GOT3 (cell line): ENCODE data around the gene EIF3I.
A peak's percentile ranks its signal among the peaks of the same experiment; 100 is the strongest.

ENCODE experiments used
- DNase-seq: peaks from one replicate; lab custom pipeline; 2025; ENCODE audit warnings: mixed read lengths; lab: John Stamatoyannopoulos, UW

EIF3I gene

DNA sequence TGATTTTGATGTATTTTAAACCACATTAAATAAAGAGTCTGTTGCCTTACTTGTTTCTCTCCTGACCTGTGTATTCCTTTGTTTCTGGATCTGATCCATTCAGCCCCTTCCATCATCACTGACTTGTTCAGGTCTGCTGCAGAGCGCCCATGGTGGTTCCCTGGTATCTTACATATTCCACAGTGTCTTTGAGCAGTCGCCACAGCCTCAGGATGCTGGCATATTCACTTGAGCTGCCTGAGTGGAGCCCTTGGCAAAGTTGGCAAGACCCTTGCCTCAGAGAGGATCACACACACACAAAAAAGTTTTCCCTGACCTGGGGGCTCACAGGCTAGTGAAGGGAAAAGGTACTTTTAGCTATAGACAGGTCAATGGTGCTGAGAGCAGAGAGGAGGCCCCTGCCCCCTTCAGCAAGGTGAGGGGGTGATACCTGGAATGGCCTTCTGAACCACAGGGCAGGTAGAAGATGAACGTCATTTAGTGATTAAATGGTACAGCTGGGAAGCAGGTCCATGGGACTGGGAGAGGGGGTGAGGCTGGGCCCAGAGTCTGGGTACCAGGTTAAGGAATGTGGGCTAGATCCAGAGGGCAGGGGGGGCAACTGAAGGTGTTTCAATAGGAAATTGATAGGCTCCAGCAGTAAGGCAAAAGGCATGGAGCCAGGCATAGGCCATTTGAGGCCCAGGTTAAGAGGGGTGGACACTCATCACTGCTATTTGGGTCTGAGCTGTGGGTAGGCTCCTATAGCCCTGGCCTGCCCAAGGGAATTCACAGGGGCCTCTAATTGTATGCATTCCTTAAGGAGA is 23.8 kb upstream of the EIF3I start:
- DNase-seq: no peak

DNA sequence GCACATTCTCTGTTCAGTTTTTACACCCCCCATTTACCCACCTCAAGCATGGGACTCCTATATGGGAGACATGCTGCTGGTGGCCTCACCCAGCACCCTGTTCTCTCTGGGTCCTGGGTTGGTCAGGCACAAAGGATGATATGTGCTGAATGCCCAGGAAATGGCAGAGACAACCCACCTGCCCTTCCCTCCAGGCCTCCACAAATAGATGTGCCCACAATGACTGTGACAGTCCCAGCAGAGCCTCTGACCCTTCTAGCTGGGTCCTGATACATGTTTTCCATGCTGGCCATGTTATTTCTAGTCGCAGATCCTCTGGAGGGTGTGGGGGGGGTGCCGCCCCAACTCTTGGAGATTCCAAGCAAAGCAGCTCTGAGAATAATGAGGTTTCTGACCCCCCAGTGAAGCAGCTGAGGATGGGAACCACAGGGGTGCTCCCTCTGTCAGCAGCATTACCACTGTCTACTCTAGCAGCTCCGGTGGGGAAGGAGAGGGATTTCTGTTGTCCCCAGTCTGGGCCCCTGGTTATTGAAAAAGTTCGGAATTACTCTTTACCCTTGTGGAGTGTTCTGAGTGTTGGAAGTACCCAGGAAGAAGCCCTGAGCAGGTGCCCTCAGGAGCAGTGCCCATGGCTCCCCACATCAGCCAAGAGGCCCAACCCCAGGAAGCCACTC is 23.0 kb upstream of the EIF3I start:
- no peak for DNase-seq

DNA sequence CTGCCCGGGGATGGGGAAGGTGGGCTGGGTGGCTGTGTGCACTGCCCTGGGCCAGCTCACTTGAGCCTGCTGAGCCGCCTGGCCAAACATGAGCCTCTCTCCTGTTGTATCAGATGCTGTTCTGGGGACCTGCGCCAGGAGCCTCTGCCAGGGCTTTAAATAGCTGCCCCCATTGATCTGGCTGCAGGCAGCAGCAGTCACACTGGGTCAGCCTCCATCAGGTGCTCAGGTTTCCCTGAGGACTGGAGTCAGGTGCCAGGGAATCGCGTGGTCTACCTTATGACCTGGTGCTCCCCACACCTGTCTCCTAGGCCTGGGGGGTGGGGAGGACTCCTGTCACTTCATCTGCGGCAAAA is 22.5 kb upstream of the EIF3I start:
- no peak for DNase-seq

DNA sequence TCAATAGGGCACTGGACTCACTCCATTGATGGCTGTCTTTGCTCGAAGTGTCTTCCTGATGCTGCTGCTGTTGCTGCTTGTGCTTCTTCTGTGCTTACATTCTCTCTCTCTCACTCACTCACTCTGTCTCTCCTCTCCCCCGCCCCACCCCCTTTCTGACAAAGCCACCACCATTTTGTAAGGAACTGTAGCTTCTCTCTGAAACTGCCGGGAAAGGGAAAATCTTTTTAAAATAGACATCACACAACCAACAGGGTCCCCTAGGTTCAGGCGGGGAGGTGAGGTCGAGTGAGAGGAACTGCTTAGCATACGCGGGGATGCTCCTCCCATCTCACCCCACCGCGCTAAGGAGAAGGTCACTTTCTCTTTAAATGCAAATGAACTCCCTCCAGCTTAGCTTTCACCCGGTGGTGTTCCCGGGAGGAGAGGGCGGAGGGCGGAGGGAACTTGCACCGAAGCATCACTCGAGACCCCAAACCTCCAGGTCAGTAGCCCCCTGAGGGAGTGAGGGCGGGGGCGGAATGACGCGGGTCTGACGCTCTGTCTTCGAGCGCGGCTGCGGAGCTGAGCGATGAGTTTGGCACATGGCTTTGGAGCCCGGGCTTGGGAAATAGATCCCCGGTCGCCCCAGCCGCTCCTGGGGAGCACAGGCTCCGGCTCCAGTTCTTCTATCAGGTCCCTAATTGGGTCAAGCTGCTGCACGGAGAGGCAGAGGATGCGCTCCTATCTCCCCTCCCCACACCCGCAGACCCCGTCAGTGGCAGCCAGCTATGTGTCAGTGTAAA is 21.8 kb upstream of the EIF3I start, which contains the start of gene CCDC28B:
TSS of gene CCDC28B (plus strand) at position 370 of the 785 bp plus-strand sequence. CDS start 1,341 bp downstream, outside the sequence.
- DNase-seq: no peak

DNA sequence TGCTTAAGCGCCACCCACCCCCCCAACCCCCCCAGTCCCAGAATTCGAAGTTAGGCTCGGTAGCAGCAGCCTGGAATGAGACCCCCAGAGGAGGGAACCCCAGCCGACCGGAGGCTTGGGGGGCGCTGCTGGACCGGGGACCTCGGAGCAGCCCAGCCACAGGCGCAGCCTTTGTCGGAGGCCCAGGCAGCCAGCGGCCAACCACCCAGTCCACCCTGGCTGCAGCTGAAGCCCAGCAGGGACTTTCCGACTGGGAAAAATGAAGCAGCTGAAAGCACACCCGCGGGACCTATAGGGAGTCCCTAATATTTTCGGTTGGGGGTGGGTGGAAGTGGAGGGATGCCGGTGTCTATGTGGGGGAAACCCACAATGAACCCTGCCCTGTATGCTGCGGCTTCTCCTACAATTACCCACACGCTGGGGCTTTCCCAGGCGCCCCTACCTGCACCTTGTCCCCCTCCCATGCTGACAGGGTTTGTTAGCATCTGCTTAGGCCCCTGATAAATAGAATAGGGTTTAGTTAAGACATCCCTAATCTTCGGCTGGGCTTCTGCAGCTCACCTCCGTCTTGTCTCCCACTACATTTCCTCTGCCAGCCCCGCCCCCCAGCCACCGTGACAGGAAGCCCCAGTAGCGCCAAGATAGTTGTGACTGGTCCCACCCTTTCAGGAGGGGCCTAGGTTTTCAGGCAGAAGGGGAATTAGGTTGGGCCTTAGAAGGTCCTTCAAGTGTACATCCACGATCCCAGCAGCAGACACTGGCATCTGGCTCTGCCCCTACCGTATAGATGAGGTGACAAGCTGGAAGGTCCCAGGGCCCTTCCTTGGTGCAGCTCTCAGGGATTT is 21.0 kb upstream of the EIF3I start:
- no peak for DNase-seq

DNA sequence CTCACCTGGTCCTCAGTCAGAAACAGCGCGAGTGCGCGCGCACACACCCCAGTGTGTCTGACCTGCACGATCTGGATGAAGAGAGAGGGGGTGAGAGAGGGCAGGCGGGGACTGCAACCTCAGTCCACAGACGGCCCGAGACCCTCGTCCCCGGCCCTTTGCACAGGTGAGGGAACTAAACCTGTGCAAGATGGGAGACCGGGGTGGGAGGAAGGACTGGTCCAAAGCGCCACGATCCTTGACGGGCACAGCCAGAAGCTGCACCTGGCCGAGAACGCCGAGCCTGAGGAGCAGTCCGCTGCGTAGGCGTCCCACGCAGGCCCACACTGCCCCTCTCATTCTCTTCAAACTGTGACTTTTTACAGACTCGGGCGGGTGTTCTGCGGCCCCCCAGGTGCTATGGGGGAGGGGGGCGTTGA is 17.3 kb upstream of the EIF3I start:
- no peak for DNase-seq

DNA sequence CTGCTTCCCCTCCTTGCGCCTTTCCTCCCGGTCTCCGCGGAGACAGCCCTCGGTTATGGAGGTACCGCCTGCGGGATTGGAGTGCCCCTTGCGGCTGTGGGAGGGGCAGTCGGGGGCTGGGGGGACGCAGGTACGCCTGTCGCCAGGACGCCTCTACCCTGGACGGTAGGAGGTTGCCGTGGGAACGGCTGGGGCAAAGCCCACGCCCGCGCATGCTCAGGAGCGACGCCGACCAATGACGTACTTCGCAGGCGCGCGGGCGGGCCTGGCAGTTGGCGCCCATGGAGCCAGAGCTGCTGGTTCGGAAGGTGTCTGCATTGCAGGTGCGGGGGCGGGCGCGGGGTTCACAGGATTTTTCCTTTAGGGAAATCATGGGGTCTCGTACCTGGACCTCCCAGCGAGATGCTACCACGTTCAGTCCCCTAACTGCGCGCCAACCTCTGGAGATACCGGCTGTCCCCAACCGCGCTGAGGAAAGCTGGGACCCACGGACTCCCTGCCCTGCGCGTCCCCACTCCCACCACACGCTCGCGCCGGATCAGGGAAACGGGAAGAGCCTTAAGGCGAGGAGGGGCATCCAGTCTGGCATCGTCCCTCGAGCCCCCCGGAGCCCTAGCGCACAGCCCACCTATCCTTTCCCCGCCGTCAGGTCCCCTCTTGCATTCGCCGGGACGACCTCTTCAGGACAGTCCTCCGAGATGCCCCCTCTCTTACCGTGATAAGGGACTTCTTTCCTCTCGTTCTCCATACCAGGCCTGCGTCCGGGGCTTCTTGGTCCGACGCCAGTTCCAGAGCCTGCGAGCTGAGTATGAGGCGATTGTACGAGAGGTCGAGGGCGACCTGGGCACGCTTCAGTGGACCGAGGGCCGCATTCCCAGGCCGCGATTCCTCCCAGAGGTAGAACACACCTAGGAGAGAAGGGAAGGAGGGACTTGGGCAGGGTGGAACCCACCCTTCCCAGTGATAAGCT is 16.5 kb upstream of the EIF3I start, which contains the start of gene IQCC:
TSS of gene IQCC (plus strand) at position 271 of the 970 bp plus-strand sequence. CDS start at position 282, 11 bp downstream.
- DNase-seq: peak; percentile 29

DNA sequence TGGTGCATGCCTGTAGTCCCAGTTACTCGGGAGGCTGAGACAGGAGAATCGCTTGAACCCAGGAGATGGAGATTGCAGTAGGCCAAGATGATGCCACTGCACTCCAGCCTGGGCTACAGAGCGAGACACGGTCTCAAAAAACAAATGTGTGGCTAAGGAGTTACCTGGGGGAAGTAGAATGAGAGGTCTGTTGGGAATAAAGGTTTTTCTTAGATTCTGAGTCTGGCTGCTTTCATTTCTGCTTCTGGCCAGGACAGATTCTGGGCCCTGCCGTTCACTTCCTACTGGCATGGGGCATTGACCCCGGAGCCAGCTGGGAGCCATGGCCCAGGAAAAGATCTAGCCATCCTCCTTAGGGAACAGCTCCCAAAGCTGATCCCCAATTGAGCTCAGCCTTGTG is 13.7 kb upstream of the EIF3I start:
- no peak for DNase-seq

DNA sequence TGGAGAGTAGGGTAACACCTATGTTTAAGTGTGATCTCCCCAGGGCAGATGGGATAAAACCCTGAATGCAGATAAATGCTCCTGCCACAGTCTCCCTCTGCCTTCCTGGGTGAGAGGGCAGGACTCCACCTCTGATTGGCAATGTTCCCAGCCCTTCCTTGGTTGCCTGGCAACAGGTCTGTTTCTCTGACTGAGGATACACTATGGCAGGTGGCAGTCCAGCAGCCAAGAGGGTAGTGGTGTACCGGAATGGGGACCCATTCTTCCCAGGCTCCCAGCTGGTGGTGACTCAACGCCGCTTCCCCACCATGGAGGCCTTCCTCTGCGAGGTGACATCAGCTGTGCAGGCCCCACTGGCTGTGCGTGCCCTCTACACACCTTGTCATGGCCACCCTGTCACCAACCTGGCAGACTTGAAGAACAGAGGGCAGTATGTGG is 13.3 kb upstream of the EIF3I start, which contains the start of gene DCDC2B:
TSS of gene DCDC2B (plus strand) at position 199 of the 438 bp plus-strand sequence. CDS start at position 204, 5 bp downstream.
- no peak for DNase-seq

DNA sequence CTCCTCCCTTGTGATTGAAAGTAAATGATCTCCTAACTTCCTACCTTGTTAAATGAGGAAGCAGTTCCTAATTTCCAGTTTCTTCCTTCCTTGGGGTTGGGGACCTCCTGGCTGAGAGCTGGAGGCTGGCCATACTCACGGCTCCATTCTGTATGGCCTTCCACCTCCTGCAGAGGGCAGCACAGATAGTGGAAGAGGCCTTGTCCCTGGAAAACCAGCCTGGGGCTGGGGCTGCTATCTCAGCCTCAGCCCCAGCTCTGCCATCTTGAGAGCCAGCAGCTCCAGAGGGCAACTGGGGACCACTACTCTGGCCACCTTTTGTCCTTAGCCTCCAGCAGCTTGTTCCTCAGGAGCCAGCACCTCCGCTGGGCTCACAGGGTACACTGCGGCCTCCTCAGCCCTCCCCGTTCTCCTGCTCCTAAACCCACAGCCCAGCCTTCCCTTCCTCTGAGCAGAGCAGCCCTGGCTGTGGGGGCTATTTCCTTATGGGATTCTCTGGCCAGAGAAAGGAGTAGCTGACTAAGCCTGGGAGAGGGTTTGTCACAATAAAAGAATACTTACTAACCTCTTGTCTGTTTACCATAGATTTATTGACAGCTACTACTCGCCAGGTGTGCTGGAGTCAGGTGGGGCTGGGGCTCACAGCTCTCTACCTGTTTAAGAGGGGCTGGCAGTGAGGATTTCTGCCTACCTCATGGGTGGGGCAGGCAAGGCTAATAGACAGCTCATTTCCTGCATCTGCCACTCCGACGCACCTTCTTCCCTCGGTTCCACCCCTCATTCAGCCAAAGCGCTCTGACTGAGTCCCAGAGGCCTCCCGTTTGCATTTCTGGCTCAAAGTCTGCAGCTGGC is 6.4 kb upstream of the EIF3I start:
- DNase-seq: no peak

DNA sequence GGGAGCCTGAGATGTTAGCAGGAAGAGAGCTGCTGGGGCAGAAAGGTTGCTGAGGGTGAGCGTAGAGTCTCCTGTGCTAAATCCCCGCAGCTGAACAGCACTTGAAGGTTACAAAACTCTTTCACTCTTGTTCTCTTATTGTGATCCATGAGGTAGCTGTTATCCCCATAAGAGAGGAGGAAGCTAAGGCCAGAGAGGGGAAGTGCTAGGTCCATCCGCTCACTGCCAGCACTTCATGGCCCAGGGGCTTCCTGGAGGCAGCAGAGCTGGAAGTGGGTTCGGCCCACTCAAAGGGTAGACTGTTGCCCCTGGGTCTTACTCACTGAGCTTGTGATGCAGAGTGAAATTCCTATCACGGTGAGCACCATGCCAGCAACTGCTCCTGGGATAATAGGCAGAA is 5.6 kb upstream of the EIF3I start:
- no peak for DNase-seq

DNA sequence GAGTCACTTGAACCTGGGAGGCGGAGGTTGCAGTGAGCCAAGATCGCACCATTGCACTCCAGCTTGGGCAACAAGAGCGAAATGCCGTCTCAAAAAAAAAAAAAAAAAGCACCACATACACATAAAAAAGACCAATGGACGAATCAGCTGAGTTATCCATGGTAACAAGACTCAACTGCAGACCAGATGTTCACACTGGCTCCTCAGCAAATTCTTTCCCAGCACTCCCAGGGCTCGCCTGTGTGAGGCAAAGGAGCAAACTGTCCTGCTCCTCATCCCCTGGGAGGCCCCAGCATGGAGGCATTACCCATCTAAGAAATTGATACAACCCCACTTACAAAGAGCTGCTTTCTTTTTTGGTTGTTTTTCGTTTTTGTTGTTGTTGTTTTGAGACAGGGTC is 3.2 kb upstream of the EIF3I start:
- no peak for DNase-seq

DNA sequence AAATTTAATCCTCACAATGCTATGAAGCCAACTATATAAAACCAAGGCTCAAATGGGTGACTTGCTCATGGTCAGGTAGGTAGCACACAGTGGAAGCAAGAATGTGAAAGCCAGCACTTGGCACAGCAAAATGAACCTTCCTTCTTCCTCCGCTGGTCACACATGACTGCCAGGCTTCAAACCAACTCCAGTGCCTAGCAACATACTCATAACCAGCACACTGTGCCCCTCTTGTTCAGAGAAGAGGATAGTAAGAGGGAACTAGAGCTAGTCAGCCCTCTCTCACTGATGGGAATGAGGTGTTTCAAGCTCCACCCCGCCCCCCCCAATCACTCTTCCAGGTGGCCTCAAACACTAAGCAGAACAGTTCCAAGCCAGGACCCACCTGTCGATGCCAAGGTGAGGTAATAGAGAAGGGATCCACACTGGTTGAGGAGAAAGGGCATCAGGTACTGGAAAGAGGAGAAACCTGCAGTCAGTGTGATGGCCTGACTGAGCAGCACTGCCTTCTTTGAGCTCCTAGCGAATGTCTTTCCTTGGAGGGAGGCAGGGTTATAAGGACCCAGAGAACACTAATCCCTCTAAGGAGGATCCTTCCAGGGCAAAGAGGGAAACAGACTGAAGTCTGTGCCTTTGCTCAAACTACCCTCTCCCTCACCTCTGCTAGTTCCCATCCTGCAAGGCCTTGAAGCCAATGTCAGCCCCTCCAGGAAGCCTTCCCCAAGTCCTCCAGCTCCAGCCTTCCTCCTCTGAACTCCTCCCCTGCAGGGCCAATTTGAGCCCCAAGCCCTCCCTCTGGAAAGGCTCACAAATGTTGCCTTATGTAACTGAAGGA is 1.2 kb upstream of the EIF3I start:
- DNase-seq: no peak

DNA sequence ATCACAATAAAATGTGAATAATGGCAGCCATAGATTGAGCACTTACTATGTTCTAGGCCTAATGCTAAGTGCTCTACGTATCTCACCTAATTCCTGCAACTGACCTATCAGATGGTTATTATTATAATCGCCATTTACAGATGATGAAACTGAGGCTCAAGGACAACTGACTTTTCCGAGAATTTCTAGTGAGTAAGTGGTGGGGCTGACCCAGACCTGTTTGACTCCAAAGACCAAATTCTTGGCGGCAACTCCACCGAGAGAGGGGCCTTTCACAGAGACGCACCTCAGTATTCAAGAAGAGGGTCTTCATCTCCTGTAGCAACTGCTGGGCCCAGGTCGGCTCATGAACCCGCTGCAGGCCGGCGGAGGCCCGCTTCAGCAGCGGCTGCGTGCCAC is 627 bp upstream of the EIF3I start:
- DNase-seq: no peak

DNA sequence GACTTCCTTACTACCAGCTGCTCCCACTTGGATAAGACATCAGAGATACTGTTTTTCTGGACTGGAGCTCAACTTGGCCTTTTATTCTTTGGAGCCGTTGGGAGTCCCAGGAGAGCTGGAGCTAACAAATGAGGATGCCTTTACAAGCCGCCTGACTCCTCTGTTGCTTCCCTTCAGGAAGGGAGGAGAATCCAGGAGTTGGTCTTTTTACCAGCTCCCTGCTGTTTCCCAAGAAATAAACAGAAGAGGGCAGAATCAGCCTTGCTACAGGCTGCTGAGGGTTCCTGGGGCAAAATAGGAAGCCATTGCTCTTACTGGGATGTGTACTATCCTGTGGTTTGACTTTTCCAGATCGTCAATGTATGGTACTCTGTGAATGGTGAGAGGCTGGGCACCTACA is 1.5 kb downstream of the EIF3I start:
- no peak for DNase-seq

DNA sequence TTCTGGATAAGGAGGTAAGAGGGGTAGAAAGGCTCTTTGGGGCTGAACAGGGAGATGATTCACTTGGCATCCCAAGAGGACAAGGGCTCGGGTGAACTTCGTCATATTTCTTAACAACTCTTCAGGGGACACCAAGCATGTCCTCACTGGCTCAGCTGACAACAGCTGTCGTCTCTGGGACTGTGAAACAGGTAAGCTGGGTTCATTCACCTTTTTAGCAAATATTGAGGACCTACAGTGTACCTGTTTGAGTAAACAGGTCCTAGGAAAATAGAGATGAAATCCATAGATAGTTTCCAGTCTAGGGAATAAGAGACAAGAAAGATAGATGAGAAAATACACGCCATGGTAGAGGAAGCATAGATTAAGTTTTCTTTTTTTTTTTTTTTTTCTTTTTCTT is 2.1 kb downstream of the EIF3I start:
- no peak for DNase-seq

DNA sequence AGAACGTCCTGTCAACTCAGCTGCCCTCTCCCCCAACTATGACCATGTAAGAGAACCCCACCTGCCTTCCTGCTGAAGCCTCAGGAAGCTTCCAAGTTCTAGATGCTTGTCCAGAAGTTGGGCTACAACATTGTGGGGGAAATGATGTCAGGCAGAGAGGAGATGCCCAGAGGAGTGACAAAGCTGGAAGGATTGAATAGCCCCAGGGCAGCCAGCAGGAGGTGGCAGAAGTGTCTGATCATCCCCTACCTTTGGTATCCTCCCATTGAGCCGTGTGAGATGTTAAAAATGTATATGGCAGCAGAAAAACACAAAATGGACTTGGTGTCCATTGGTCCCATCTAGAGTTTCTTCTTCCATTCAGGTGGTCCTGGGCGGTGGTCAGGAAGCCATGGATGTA is 6.6 kb downstream of the EIF3I start:
- DNase-seq: no peak

DNA sequence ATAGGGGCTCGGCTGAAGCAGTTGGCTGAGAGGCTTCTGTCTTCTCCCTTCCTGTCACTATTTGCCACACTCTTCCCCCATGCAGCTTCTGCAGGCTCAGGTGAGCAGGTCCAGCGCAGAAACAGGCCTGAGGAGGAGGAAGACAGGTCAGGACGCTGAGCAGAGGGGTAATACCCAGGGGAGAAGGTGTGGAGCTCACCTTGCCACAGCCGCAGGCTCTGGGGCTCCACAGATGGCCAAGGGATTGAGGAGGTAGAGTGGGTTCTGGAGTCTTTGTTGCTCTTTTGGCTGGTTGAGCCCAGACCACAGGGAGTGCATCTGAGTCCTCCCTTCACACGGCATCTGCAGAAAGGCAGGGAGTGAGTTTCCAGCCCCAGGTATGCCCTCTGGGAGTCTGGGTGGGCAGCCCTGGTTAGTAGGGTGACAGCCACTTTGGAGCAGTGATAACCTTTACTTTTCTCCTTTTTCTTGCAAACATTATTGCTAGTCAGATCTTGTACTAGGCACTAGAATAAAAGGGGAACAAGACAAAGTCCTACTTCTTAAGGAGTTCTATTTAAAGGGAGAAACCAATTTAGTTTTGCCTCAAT is 9.7 kb downstream of the EIF3I start:
- DNase-seq: no peak
